Lung (tissue), 12 donors: Measurements from ENCODE around the gene PARP1. TPM values are rescaled to one million over a fixed set of nuclear protein-coding genes. Genes with fewer than 3 reads are reported as not detected.
"Not testable (repeated sequence)": the region's sequence is repeated elsewhere in the genome, so short reads cannot be mapped to it uniquely, and the experiment has no call there.

Experiments
- ATAC-seq: fragments of 200-7000 bp; cut with Tn5 transposase; one replicate; pipeline ENCODE4 v1.9.1; 2020; ENCODE audit warnings: moderate number of reproducible peaks; ENCODE audit not compliant: insufficient read depth, low FRiP score
- DNase-seq, 3 donors: peaks; one replicate each; pipeline ENCODE4 v3.0.0-alpha.2; 2013 to 2017
- H3K27ac ChIP-seq, 2 donors: one replicate each; pipeline ENCODE4 v1.5.1; 2013; ENCODE audit warnings: mild to moderate bottlenecking in 2 of 2, moderate library complexity in 2 of 2, control low read depth in 1 of 2, inconsistent platforms in 1 of 2, low read depth in 1 of 2, low read length in 1 of 2
- H3K27me3 ChIP-seq, 3 donors: one replicate each; pipeline ENCODE4 v1.5.1; 2013; ENCODE audit warnings: low read length in 2 of 3; ENCODE audit not compliant: control insufficient read depth in 3 of 3, insufficient read depth in 3 of 3
- H3K36me3 ChIP-seq, 4 donors: one replicate each; pipeline ENCODE4 v1.5.1; 2013; ENCODE audit warnings: low read length in 4 of 4, mild to moderate bottlenecking in 1 of 4, moderate library complexity in 1 of 4; ENCODE audit not compliant: control insufficient read depth in 4 of 4, insufficient read depth in 4 of 4
- H3K4me1 ChIP-seq, 5 donors: one replicate each; pipeline ENCODE4 v1.5.1; 2013; ENCODE audit warnings: low read length in 5 of 5, mild to moderate bottlenecking in 2 of 5, moderate library complexity in 1 of 5; ENCODE audit not compliant: control insufficient read depth in 5 of 5, insufficient read depth in 5 of 5
- H3K4me3 ChIP-seq: one replicate; pipeline ENCODE4 v1.5.1; 2013; ENCODE audit warnings: mild to moderate bottlenecking, control low read depth, moderate library complexity
- H3K9ac ChIP-seq, 2 donors: one replicate each; pipeline ENCODE4 v1.5.1; 2013; ENCODE audit warnings: low read length in 2 of 2, control low read depth in 1 of 2; ENCODE audit not compliant: insufficient read depth in 1 of 2
- H3K9me3 ChIP-seq, 4 donors: one replicate each; pipeline ENCODE4 v1.5.1; 2013; ENCODE audit warnings: low read length in 3 of 4, mild to moderate bottlenecking in 1 of 4, moderate library complexity in 1 of 4; ENCODE audit not compliant: control insufficient read depth in 4 of 4, insufficient read depth in 3 of 4
- WGBS, 2 donors: extraction: QIAGEN DNeasy Blood & Tissue Kit; methylation state at CpG; one replicate each; pipeline ENCODE4 v1.1.7; 2013; 5-methylcytosine and 5-hydroxymethylcytosine counted together
- polyA plus RNA-seq, 2 donors: library from polyadenylated mRNA; stranded (reverse); fragments of 200-250 nt; gene quantifications; one replicate each; pipeline ENCODE4 v1.2.1, GENCODE V29; 2013
- total RNA-seq, 2 donors: library from RNA; depleted of rRNA in 1 of 2; stranded (reverse); fragments of >200 nt in 1 of 2; gene quantifications; one replicate each; pipeline ENCODE4 v1.2.1, GENCODE V29; 2014 to 2021
- TF ChIP-seq, protein P1 (sequence below): IDR thresholded peaks from 2 replicates; pipeline ENCODE4 v1.5.1; 2012; ENCODE audit warnings: mild to moderate bottlenecking; ENCODE audit errors: control extremely low read depth, extremely low read depth
- donor health status: control.
- donor health status: control.
- donor health status: Bipolar disorder and iron deficiency.
- donor health status: healthy.
- donor health status: DM: yes; HTN: yes; CAD: no.

The PARP1 gene
- total and polyA plus RNA-seq, 4 donors = 17.2 to 76.4 (median 51.1) TPM

DNA sequence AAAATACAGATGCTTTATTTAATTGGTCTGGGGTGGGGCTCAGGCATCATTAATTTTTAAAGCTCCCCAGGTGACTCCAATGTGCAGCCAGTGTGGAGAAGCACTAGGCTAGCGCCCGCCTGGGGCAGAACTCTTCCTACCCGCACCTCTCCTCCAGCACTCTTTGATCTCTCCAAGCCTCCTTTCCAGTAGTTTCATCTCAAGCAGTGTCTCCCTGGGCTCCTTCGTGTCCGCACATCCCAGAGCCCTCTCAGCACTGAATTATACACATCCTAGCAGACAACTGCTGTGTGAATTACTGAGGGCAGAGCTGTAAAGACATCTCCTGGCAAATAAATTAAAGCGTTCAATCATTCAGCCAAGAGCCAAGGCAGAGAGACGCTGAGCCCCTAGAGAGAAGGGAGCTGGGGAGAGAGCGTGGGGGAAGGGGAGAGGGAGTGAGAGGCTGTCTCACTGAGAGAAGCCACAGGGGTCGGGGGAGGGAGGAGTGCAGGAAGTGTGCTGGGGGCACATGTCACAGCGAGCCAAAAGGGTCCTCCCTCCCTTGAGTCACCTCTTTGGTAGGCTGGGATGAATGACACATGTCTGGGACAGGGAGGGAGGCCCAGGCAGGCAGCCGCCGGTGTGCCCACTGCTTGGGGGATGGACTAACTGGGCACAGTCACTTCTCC lies 21.0 kb upstream of the PARP1 start:
- Histone ChIP-seq H3K9me3 (no peaks in the 10 kb centered on the region), H3K4me3 (no peak overlapping the region), H3K27ac (no peak overlapping the region), H3K27me3 (no peaks in the 10 kb centered on the region), H3K9ac (no peak overlapping the region), H3K36me3 (no peaks in the 10 kb centered on the region), H3K4me1 (peaks cover 0 to 10% (median 2%) of the 10 kb centered on the region in 5 donors)
- DNase-seq (no peak), ATAC-seq (no peak)
- WGBS, 2 donors = 52 to 66% methylated on average over 12 of the region's 12 CpGs
- TF ChIP-seq, protein P1, sequence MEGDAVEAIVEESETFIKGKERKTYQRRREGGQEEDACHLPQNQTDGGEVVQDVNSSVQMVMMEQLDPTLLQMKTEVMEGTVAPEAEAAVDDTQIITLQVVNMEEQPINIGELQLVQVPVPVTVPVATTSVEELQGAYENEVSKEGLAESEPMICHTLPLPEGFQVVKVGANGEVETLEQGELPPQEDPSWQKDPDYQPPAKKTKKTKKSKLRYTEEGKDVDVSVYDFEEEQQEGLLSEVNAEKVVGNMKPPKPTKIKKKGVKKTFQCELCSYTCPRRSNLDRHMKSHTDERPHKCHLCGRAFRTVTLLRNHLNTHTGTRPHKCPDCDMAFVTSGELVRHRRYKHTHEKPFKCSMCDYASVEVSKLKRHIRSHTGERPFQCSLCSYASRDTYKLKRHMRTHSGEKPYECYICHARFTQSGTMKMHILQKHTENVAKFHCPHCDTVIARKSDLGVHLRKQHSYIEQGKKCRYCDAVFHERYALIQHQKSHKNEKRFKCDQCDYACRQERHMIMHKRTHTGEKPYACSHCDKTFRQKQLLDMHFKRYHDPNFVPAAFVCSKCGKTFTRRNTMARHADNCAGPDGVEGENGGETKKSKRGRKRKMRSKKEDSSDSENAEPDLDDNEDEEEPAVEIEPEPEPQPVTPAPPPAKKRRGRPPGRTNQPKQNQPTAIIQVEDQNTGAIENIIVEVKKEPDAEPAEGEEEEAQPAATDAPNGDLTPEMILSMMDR = no peak

DNA sequence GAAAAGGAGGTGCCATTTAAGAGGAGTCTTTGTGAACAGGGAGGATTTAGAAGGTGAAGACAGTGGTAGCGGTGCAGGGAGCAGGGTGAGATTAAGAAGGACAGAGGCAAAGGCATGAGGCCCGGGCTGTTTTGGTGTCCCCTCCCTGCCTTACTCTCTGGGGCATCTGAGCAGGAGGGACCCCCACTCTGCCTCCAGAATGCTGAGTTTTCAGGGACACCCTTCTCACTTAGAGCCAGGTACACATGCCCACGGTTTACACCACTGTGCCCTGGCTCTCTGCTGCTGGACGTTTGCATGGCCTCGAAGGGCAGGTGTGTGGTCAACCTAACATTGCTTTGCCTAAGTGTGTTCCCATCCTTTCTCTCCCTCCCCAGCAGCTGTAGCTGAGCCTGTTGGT lies 20.5 kb upstream of the PARP1 start:
- Histone ChIP-seq H3K36me3 (no peaks in the 10 kb centered on the region), H3K4me3 (no peak overlapping the region), H3K27ac (no peak overlapping the region), H3K27me3 (no peaks in the 10 kb centered on the region), H3K9me3 (no peaks in the 10 kb centered on the region), H3K4me1 (peaks cover 0 to 10% (median 2%) of the 10 kb centered on the region in 5 donors), H3K9ac (no peak overlapping the region)
- DNase-seq (no peak), ATAC-seq (no peak)
- TF ChIP-seq, protein P1 = no peak
- 81 to 82% methylated on average over 5 of the region's 5 CpGs for WGBS, 2 donors

DNA sequence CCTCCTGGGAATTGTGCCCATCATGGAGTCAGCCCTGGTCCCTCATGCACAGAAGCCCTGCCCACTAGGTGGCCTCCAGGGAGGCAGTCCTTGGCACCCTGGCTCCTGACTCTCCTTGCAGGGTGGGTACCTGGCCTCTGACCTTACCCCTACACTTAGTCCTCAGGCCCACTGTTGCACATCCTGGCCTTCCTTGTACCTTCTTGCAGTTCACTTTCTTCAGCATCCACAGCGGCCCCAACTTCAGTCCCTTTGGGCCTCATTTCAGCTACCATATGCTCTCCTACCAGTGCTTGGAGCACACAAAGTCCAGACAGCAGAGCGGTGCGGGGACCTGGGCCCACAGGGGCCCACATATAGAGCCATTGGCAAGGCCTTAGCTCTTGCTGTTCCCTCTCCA lies 19.2 kb upstream of the PARP1 start:
- no peaks in the 10 kb centered on the region for H3K27me3 ChIP-seq
- no peak overlapping the region for H3K9ac ChIP-seq
- H3K4me3 ChIP-seq = no peak overlapping the region
- WGBS, 2 donors = 97 to 98% methylated on average over 3 of the region's 3 CpGs
- no peak for ATAC-seq
- no peaks in the 10 kb centered on the region for H3K9me3 ChIP-seq
- H3K4me1 ChIP-seq = peaks cover 0 to 10% (median 2%) of the 10 kb centered on the region in 5 donors
- H3K36me3 ChIP-seq = no peaks in the 10 kb centered on the region
- no peak for DNase-seq
- H3K27ac ChIP-seq = no peak overlapping the region
- TF ChIP-seq, protein P1 = no peak

DNA sequence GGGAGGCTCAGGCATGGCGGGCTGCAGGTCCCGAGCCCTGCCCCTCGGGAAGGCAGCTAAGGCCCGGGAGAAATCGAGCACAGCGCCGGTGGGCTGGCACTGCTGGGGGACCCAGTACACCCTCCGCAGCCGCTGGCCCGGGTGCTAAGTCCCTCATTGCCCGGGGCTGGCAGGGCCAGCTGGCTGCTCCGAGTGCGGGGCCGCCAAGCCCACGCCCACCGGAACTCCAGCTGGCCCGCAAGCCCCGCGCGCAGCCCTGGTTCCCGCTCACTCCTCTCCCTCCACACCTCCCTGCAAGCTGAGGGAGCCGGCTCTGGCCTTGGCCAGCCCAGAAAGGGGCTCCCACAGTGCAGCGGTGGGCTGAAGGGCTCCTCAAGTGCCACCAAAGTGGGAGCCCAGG lies 18.5 kb upstream of the PARP1 start:
- ATAC-seq, H3K27me3 ChIP-seq: not testable (repeated sequence)
- WGBS, 2 donors = 97 to 98% methylated on average over 18 to 22 of the region's 23 CpGs

More for the DNA sequence above, 18.5 kb upstream of the PARP1 start:
- H3K36me3 ChIP-seq, H3K9me3 ChIP-seq, H3K27ac ChIP-seq, H3K9ac ChIP-seq, H3K4me3 ChIP-seq, DNase-seq: not testable (repeated sequence)
- H3K4me1 ChIP-seq = peaks cover 0 to 10% (median 2%) of the 10 kb centered on the region in 5 donors
